SU-DHL-6 (cell line): ENCODE measurements around the gene PLAC8.

ENCODE experiments used
- CTCF ChIP-seq: fragments of 200-600 bp; sonication (generic); IDR thresholded peaks from one replicate; pipeline ENCODE4 v1.5.1; 2017; ENCODE audit warnings: antibody characterized with exemption, mild to moderate bottlenecking, low read length, moderate library complexity; ENCODE audit not compliant: insufficient read depth, poor library complexity, severe bottlenecking
- EZH2phosphoT487 ChIP-seq: fragments of 200-600 bp; sonication (generic), shearing (Covaris generic); conservative IDR thresholded peaks from 2 replicates; pipeline ENCODE4 v1.6.1; 2018; ENCODE audit warnings: mild to moderate bottlenecking, antibody characterized with exemption, low read length, moderate library complexity, mixed read lengths

- TF ChIP-seq CTCF, result no peak
- no peak for TF ChIP-seq EZH2phosphoT487
Measured at GRCh38 chr4:83146841-83147240, 32.3 kb upstream of the PLAC8 start.
